ENCODE data around the gene MRPL24. TPM values are rescaled to one million over a fixed set of nuclear protein-coding genes. Genes with fewer than 3 reads are reported as not detected.
A peak's percentile ranks its signal among the peaks of the same experiment; 100 is the strongest.

MRPL24 gene
- total and polyA plus RNA-seq, 9 of the 15 experiments (the other 6 are each of a cell fraction or from before 2014, with no cell fraction given): 74.3 to 267 (median 113) TPM

GRCh38 chr1:156740741-156741480 is at the start of gene MRPL24 (continued):
- TF ChIP-seq ZNF318 (IDR thresholded peaks at IDR 0.05; ENCODE audit: borderline replicate concordance in 1 of 2, low read depth in 1 of 2) (no peak), WHSC1 (IDR thresholded peaks at IDR 0.05; ENCODE audit: low read length) (no peak), EHMT2 (IDR thresholded peaks at IDR 0.05) (no peak), MLLT1 (IDR thresholded peaks at IDR 0.05) (no peak), ZNF146 (CRISPR knock-in tag; IDR thresholded peaks at IDR 0.05; ENCODE audit: unreplicated experiment) (no peak), ZNF212 (CRISPR knock-in tag; IDR thresholded peaks at IDR 0.05) (no peak), ZBTB8A (IDR thresholded peaks at IDR 0.05; ENCODE audit: partially characterized antibody) (no peak), SMAD4 (CRISPR knock-in tag; conservative IDR thresholded peaks at IDR 0.05) (peak; percentile 17), TCFL5 (CRISPR knock-in tag; conservative IDR thresholded peaks at IDR 0.05) (no peak), TRIM24 (IDR thresholded peaks at IDR 0.05) (peak in 1 of 2 experiments; percentile 63; a peak in 1 of 4 replicates), ELK3 (CRISPR knock-in tag; IDR thresholded peaks at IDR 0.05) (no peak), CREBBP (IDR thresholded peaks at IDR 0.05; ENCODE audit: low read depth, low read length) (no peak), NR2C2 (CRISPR knock-in tag; IDR thresholded peaks at IDR 0.05) (peak; percentile 91), NR2C2 (tag; IDR thresholded peaks at IDR 0.05) (peak; percentile 96), HDAC8 (tag; IDR thresholded peaks at IDR 0.05) (peak; percentile 54; the same call in 1 of the 2 replicates), ZNF717 (CRISPR knock-in tag; IDR thresholded peaks at IDR 0.05) (no peak), PHB (CRISPR knock-in tag; IDR thresholded peaks at IDR 0.05) (no peak), SNRNP70 (optimal IDR thresholded peaks at IDR 0.05; ENCODE audit: low read depth, low read length) (no peak)
